Endothelial cell of umbilical vein (primary cell): ENCODE data around the gene BMAL2. TPM values are rescaled to one million over a fixed set of nuclear protein-coding genes. Genes with fewer than 3 reads are reported as not detected.

Source experiments
- BruUV-seq: library from RNA; stranded (reverse); fragments of 400-500 nt; replicated peaks from 2 replicates; lab custom pipeline; 2021; lab: Mats Ljungman, UMichigan
- CTCF ChIA-PET: fragments of 300-600, 350-600 bp; sonication (Branson Sonifier 250); formaldehyde crosslinking; loops from one replicate; lab custom pipeline; 2021; ENCODE audit warnings: antibody characterized with exemption, inconsistent platforms; lab: Charles Lee
- POLR2A ChIA-PET: fragments of 300-600, 350-600 bp; sonication (Branson Sonifier 250); formaldehyde crosslinking; loops from one replicate; lab custom pipeline; 2021; ENCODE audit warnings: antibody characterized with exemption, inconsistent platforms; lab: Charles Lee
- DNase-seq: peaks from one replicate; pipeline ENCODE4 v3.0.0-alpha.2; 2011; ENCODE audit warnings: low read depth, low spot score
- FAIRE-seq: peaks from 2 replicates; lab custom pipeline; 2011; peaks lifted over from hg19 to GRCh38; lab: Jason Lieb, UNC
- H2AFZ ChIP-seq: 2 replicates; pipeline ENCODE4 v1.6.0; 2012; ENCODE audit warnings: low read depth, low read length, control low read depth, inconsistent platforms
- H3K27ac ChIP-seq: 2 replicates; pipeline ENCODE4 v1.5.1; 2011; ENCODE audit warnings: low read depth, mild to moderate bottlenecking, control low read depth, low read length, moderate library complexity; ENCODE audit not compliant: insufficient read depth
- H3K27me3 ChIP-seq, 2 experiments: 2 replicates each; pipeline versions ENCODE4 v1.6.0 to v1.6.1; 2011; ENCODE audit warnings: low read length in 2 of 2, mixed read lengths in 1 of 2; ENCODE audit not compliant: control insufficient read depth in 2 of 2, insufficient read depth in 2 of 2
- H3K36me3 ChIP-seq, 2 experiments: 2 replicates in 1 of 2; 3 replicates in 1 of 2; pipeline ENCODE4 v1.5.1; 2011; ENCODE audit warnings: low read length in 2 of 2, mild to moderate bottlenecking in 1 of 2, moderate library complexity in 1 of 2; ENCODE audit not compliant: control insufficient read depth in 2 of 2, insufficient read depth in 2 of 2; ENCODE audit errors: extremely low read depth in 1 of 2
- H3K4me1 ChIP-seq: 3 replicates; pipeline ENCODE4 v1.5.1; 2011; ENCODE audit warnings: mild to moderate bottlenecking, low read length; ENCODE audit not compliant: control insufficient read depth, insufficient read depth; ENCODE audit errors: extremely low read depth
- H3K4me2 ChIP-seq: 2 replicates; pipeline ENCODE4 v1.6.1; 2011; ENCODE audit warnings: low read length, control low read depth, mixed read lengths; ENCODE audit not compliant: insufficient read depth
- H3K4me3 ChIP-seq, 3 experiments: fragments of 200-600 bp in 1 of 3; sonication (generic), shearing (Covaris generic) in 1 of 3; replicated peaks in 1 of 3; 2 replicates each; pipeline ENCODE4 v1.5.1; 2011 to 2016; ENCODE audit warnings: control low read depth in 3 of 3, low read length in 3 of 3, mild to moderate bottlenecking in 2 of 3, inconsistent platforms in 1 of 3, low read depth in 1 of 3, moderate library complexity in 1 of 3; ENCODE audit not compliant: insufficient read depth in 1 of 3
- H3K79me2 ChIP-seq: 2 replicates; pipeline ENCODE4 v1.6.0; 2012; ENCODE audit warnings: low read length, inconsistent platforms; ENCODE audit not compliant: control insufficient read depth, insufficient read depth
- H3K9ac ChIP-seq: replicated peaks from 2 replicates; pipeline ENCODE3; 2011; ENCODE audit warnings: low read length, control low read depth; ENCODE audit not compliant: insufficient read depth; ENCODE audit errors: extremely low read depth
- H3K9me1 ChIP-seq: replicated peaks from 3 replicates; pipeline ENCODE4 v1.6.0; 2011; ENCODE audit warnings: mild to moderate bottlenecking, low read length; ENCODE audit not compliant: control insufficient read depth, insufficient read depth; ENCODE audit errors: extremely low read depth
- H3K9me3 ChIP-seq: replicated peaks from 2 replicates; pipeline ENCODE4 v1.5.1; 2012; ENCODE audit warnings: low read length, inconsistent platforms; ENCODE audit not compliant: control insufficient read depth, insufficient read depth
- H4K20me1 ChIP-seq: replicated peaks from 2 replicates; pipeline ENCODE3; 2011; ENCODE audit warnings: mild to moderate bottlenecking, low read length; ENCODE audit not compliant: control insufficient read depth, insufficient read depth; ENCODE audit errors: extremely low read depth
- EZH2 ChIP-seq: IDR thresholded peaks from 2 replicates; pipeline ENCODE4 v1.6.1; 2012; ENCODE audit warnings: borderline replicate concordance, low read depth, mild to moderate bottlenecking, moderate library complexity, low read length, inconsistent platforms; ENCODE audit not compliant: severe bottlenecking
- FOS ChIP-seq: IDR thresholded peaks from 2 replicates; pipeline ENCODE4 v1.6.1; 2011; ENCODE audit warnings: mild to moderate bottlenecking, low read length, moderate library complexity, borderline replicate concordance; ENCODE audit not compliant: insufficient read depth
- GATA2 ChIP-seq: IDR thresholded peaks from 2 replicates; pipeline ENCODE4 v1.7.0; 2011; ENCODE audit warnings: low read depth, mild to moderate bottlenecking, moderate library complexity, mixed read lengths, low read length; ENCODE audit not compliant: insufficient read length, insufficient read depth
- JUN ChIP-seq: IDR thresholded peaks from 2 replicates; pipeline ENCODE4 v1.6.1; 2011; ENCODE audit warnings: borderline replicate concordance, low read depth; ENCODE audit not compliant: insufficient read length, insufficient read depth
- MYC ChIP-seq: IDR thresholded peaks from one replicate; pipeline ENCODE4 v1.6.1; 2011; ENCODE audit warnings: mild to moderate bottlenecking, low read depth, low read length
- POLR2A ChIP-seq: IDR thresholded peaks from 2 replicates; pipeline ENCODE4 v1.6.1; 2012; ENCODE audit warnings: low read depth, mild to moderate bottlenecking, control low read depth, low read length
- POLR2AphosphoS5 ChIP-seq: IDR thresholded peaks from 2 replicates; pipeline ENCODE4 v1.6.1; 2012; ENCODE audit warnings: low read depth, mild to moderate bottlenecking, control low read depth, low read length, moderate library complexity; ENCODE audit not compliant: insufficient read depth
- dilution Hi-C: fragments of 300-500 bp; cut with MboI; formaldehyde crosslinking; loops from one replicate; pipeline ENCODE4 v1.15.0; 2019; ENCODE audit warnings: low sequenced_read_pairs; ENCODE audit not compliant: extremely low pct_ligation_motif_present
- intact Hi-C: fragments of 100-400 bp; cut with micrococcal nuclease; formaldehyde crosslinking; loops from one replicate; pipeline ENCODE4 v1.10.0; 2022
- polyA plus RNA-seq, 4 experiments: library from polyadenylated mRNA; depleted of rRNA in 3 of 4; stranded (reverse) in 3 of 4; unstranded in 1 of 4; fragments of >200 nt; gene quantifications; 2 replicates each; pipeline versions ENCODE4 v1.2.1 to v1.2.3, GENCODE V29; 2011 to 2012; ENCODE audit warnings: missing spikeins in 1 of 4
- total RNA-seq: library from RNA; stranded (reverse); gene quantifications from 2 replicates; pipeline ENCODE4 v1.2.3, GENCODE V29; 2021
- TF ChIP-seq, protein P1 (sequence below), 2 donors: IDR thresholded peaks; 1 replicate in 1 of 2; 2 replicates in 1 of 2; pipeline ENCODE4 v1.5.1; 2011; ENCODE audit warnings: low read length in 2 of 2, mild to moderate bottlenecking in 2 of 2, moderate library complexity in 2 of 2, control low read depth in 1 of 2, inconsistent platforms in 1 of 2, low read depth in 1 of 2; ENCODE audit not compliant: insufficient read depth in 1 of 2; ENCODE audit errors: extremely low read depth in 1 of 2
- TF ChIP-seq, protein P2 (sequence below): IDR thresholded peaks from 2 replicates; pipeline ENCODE4 v1.6.1; 2011; ENCODE audit not compliant: insufficient read depth, insufficient read length

BMAL2 gene
- total and polyA plus RNA-seq, 2 donors (not counting 3 experiments of a cell fraction or from before 2014, with no cell fraction given) = 5.9 to 33.3 TPM

DNA sequence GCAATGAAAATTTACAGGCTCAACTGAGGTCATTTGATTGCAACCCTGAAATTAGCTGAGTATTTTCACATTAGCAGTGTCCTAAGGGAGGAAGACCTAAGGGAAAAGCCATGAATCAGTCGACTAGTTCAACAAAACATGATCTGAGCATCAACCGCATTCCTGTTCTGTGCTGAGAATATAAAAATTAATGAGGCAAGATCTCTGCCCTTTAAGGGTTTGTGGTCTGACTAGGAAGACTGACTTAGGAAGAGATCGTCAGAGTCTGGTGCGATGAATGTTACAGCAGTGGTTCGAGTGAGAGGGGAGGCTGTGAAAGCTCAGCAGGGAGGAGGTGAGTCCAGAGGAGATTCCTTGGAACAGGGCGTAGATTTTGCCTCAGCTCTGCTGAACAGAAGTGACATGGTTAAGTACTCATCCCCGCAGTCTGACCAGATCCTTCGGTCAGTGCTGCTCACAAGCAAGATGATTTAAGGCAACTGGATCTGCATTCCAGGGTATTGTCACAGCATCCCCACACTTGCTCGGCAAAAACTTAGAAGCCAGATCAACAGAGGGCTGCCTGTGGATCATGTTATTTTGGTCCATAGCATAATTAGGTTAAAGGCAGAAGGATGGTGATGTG, 49.6 kb downstream of the BMAL2 start:
- H3K27me3 ChIP-seq = no peaks in the 10 kb centered on the region
- H2AFZ ChIP-seq = no peak overlapping the region
- H3K27ac ChIP-seq = no peak overlapping the region
- H3K4me1 ChIP-seq = no peaks in the 10 kb centered on the region
- no peaks in the 10 kb centered on the region for H3K36me3 ChIP-seq
- H4K20me1 ChIP-seq = no peaks in the 10 kb centered on the region
- H3K4me3 ChIP-seq = no peak overlapping the region
- TF ChIP-seq POLR2A (no peak), MYC (no peak), EZH2 (no peak), GATA2 (no peak), POLR2AphosphoS5 (no peak), JUN (no peak), FOS (no peak)
- TF ChIP-seq, protein P1, sequence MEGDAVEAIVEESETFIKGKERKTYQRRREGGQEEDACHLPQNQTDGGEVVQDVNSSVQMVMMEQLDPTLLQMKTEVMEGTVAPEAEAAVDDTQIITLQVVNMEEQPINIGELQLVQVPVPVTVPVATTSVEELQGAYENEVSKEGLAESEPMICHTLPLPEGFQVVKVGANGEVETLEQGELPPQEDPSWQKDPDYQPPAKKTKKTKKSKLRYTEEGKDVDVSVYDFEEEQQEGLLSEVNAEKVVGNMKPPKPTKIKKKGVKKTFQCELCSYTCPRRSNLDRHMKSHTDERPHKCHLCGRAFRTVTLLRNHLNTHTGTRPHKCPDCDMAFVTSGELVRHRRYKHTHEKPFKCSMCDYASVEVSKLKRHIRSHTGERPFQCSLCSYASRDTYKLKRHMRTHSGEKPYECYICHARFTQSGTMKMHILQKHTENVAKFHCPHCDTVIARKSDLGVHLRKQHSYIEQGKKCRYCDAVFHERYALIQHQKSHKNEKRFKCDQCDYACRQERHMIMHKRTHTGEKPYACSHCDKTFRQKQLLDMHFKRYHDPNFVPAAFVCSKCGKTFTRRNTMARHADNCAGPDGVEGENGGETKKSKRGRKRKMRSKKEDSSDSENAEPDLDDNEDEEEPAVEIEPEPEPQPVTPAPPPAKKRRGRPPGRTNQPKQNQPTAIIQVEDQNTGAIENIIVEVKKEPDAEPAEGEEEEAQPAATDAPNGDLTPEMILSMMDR (IDR thresholded peaks at IDR 0.05; ENCODE audit: extremely low read depth in 1 of 2, insufficient read depth in 1 of 2, low read depth in 1 of 2, low read length in 2 of 2) = no peak
- TF ChIP-seq, protein P2, sequence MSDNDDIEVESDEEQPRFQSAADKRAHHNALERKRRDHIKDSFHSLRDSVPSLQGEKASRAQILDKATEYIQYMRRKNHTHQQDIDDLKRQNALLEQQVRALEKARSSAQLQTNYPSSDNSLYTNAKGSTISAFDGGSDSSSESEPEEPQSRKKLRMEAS = no peak
- no peaks in the 10 kb centered on the region for H3K9me1 ChIP-seq
- no peaks in the 10 kb centered on the region for H3K9me3 ChIP-seq
- H3K4me2 ChIP-seq = no peak overlapping the region
- ChIA-PET POLR2A (no interaction called here), CTCF (interaction anchor here (1.1 to 1.9 kb wide), 2 partner anchors 13 to 51 kb away, joined by 3 to 6 read pairs; no protein-coding TSS in a partner anchor)
- dilution Hi-C loops = no loop called here
- no peak for FAIRE-seq
- H3K9ac ChIP-seq = no peak overlapping the region
- no peak for DNase-seq
- no TSS peak for BruUV-seq
- intact Hi-C loops = loop anchor here (10.0 kb wide), 1 partner anchor 367 kb away; the partner anchor contains the start of gene TM7SF3
- H3K79me2 ChIP-seq = no peaks in the 10 kb centered on the region

Other genes with a start within 250 kb of the BMAL2 start
- 58.4 and 60.0 TPM in 2 replicates for gene STK38L, start 88.5 kb upstream of the BMAL2 start, total RNA-seq
- 8.9 and 14.7 TPM in 2 replicates for gene STK38L, start 88.5 kb upstream of the BMAL2 start, polyA plus RNA-seq
- gene SMCO2, start 113.9 kb downstream of the BMAL2 start, total RNA-seq = 0.49 and 1.2 TPM in 2 replicates
- 0.33 TPM in 2 replicates for gene SMCO2, start 113.9 kb downstream of the BMAL2 start, polyA plus RNA-seq
- gene PPFIBP1, start 191.4 kb downstream of the BMAL2 start, total RNA-seq = 154 TPM in 2 replicates
- gene PPFIBP1, start 191.4 kb downstream of the BMAL2 start, polyA plus RNA-seq = 37.2 and 45.5 TPM in 2 replicates